DOHH2 (cell line): ENCODE measurements around the gene USP31.

Experiments
- EZH2phosphoT487 ChIP-seq: fragments of 200-600 bp; sonication (generic); IDR thresholded peaks from 2 replicates; pipeline ENCODE4 v1.6.1; 2017; ENCODE audit warnings: borderline replicate concordance, mild to moderate bottlenecking, antibody characterized with exemption, low read length, moderate library complexity, mixed read lengths
- TF ChIP-seq, protein P1 (sequence below): fragments of 200-600 bp; sonication (generic); IDR thresholded peaks from one replicate; pipeline ENCODE4 v1.5.1; 2014; ENCODE audit warnings: antibody characterized with exemption, mild to moderate bottlenecking, low read depth, low read length; ENCODE audit not compliant: poor library complexity, severe bottlenecking

DNA sequence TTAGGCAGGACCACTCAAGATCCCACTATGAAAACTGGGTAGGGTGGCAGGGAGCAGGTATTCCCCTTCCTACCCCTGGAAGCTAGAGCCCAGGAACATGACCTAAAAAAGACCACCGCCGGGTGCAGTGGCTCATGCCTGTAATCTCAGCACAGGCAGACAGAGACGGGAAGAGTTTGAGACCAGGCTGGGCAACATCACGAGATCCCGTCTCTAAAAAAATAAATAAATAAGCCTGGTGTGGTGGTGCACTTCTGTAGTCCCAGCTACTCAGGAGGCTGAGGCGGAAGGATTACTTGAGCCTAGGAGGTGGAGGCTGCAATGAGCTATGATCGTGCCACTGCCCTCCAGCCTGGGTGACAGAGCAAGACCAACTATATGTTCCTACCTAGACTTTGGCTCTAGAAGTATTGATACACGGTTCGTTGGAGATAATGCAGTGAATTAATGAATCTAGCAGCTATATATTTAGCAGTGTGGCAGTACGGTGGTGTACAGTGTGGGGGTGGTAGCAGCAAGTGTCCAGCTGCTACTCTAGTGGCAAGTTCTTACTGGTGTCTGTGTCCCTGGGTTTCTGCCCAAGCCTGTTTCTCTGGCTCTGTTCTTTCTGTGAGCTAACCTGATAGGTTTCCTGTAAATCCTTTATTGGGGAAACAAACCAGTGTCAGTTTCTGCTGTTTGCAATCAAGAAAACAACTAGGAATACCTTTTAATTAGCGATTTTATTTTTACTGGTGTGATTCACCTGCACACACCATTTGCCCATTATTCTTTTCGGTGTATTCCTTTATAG, 3.3 kb upstream of the USP31 start:
- TF ChIP-seq, protein P1, sequence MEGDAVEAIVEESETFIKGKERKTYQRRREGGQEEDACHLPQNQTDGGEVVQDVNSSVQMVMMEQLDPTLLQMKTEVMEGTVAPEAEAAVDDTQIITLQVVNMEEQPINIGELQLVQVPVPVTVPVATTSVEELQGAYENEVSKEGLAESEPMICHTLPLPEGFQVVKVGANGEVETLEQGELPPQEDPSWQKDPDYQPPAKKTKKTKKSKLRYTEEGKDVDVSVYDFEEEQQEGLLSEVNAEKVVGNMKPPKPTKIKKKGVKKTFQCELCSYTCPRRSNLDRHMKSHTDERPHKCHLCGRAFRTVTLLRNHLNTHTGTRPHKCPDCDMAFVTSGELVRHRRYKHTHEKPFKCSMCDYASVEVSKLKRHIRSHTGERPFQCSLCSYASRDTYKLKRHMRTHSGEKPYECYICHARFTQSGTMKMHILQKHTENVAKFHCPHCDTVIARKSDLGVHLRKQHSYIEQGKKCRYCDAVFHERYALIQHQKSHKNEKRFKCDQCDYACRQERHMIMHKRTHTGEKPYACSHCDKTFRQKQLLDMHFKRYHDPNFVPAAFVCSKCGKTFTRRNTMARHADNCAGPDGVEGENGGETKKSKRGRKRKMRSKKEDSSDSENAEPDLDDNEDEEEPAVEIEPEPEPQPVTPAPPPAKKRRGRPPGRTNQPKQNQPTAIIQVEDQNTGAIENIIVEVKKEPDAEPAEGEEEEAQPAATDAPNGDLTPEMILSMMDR: no peak
- TF ChIP-seq EZH2phosphoT487: no peak
